WERI-Rb-1 (cell line): ENCODE data around the gene RELCH.
A peak's percentile ranks its signal among the peaks of the same experiment; 100 is the strongest.

ENCODE experiments used
- DNase-seq: peaks from one replicate; pipeline ENCODE4 v3.0.0-alpha.2; 2020
- H3K27ac ChIP-seq: fragments of 250-450 bp; sonication (Bioruptor Pico); 2 replicates; pipeline ENCODE4 v1.5.1; 2020; ENCODE audit warnings: mild to moderate bottlenecking, moderate library complexity
- H3K27me3 ChIP-seq: fragments of 250-450 bp; sonication (Bioruptor Pico); 2 replicates; pipeline ENCODE4 v1.5.1; 2021; ENCODE audit warnings: mild to moderate bottlenecking, low read depth, moderate library complexity; ENCODE audit not compliant: insufficient read depth, severe bottlenecking
- H3K36me3 ChIP-seq: fragments of 250-450 bp; sonication (Bioruptor Pico); 2 replicates; pipeline ENCODE4 v1.5.1; 2020; ENCODE audit warnings: mild to moderate bottlenecking, moderate library complexity
- H3K4me3 ChIP-seq: 2 replicates; pipeline ENCODE4 v1.5.1; 2011; ENCODE audit warnings: low read depth, mild to moderate bottlenecking, control low read depth, low read length
- H3K9me3 ChIP-seq: fragments of 250-450 bp; sonication (Bioruptor Pico); 2 replicates; pipeline ENCODE4 v1.5.1; 2021; ENCODE audit warnings: mild to moderate bottlenecking, moderate library complexity; ENCODE audit not compliant: severe bottlenecking
- CTCF ChIP-seq: IDR thresholded peaks from 2 replicates; pipeline ENCODE4 v1.5.1; 2011; ENCODE audit warnings: low read depth, mild to moderate bottlenecking, control low read depth, inconsistent platforms, low read length

The RELCH gene

GRCh38 chr18:62321201-62321600 lies 134.1 kb downstream of the RELCH start:
- no peak for TF ChIP-seq CTCF
- Histone ChIP-seq H3K4me3 (no peak overlapping the region), H3K36me3 (no peaks in the 10 kb centered on the region), H3K9me3 (no peaks in the 10 kb centered on the region), H3K27me3 (no peaks in the 10 kb centered on the region), H3K27ac (no peak overlapping the region)
- no peak for DNase-seq

- H3K36me3 ChIP-seq, result no peaks in the 10 kb centered on the region
- H3K27ac ChIP-seq, result no peak overlapping the region
- no peak for TF ChIP-seq CTCF
- no peak for DNase-seq
- H3K4me3 ChIP-seq, result no peak overlapping the region
- H3K9me3 ChIP-seq, result no peaks in the 10 kb centered on the region
- H3K27me3 ChIP-seq, result peaks cover 4% of the 10 kb centered on the region
Observed at GRCh38 chr18:62323483-62324180, 136.6 kb downstream of the RELCH start.

GRCh38 chr18:62324181-62324828 lies 137.2 kb downstream of the RELCH start:
- Histone ChIP-seq H3K27ac (no peak overlapping the region), H3K4me3 (no peak overlapping the region), H3K36me3 (no peaks in the 10 kb centered on the region), H3K27me3 (peaks cover 4% of the 10 kb centered on the region), H3K9me3 (no peaks in the 10 kb centered on the region)
- no peak for TF ChIP-seq CTCF
- no peak for DNase-seq

DNA sequence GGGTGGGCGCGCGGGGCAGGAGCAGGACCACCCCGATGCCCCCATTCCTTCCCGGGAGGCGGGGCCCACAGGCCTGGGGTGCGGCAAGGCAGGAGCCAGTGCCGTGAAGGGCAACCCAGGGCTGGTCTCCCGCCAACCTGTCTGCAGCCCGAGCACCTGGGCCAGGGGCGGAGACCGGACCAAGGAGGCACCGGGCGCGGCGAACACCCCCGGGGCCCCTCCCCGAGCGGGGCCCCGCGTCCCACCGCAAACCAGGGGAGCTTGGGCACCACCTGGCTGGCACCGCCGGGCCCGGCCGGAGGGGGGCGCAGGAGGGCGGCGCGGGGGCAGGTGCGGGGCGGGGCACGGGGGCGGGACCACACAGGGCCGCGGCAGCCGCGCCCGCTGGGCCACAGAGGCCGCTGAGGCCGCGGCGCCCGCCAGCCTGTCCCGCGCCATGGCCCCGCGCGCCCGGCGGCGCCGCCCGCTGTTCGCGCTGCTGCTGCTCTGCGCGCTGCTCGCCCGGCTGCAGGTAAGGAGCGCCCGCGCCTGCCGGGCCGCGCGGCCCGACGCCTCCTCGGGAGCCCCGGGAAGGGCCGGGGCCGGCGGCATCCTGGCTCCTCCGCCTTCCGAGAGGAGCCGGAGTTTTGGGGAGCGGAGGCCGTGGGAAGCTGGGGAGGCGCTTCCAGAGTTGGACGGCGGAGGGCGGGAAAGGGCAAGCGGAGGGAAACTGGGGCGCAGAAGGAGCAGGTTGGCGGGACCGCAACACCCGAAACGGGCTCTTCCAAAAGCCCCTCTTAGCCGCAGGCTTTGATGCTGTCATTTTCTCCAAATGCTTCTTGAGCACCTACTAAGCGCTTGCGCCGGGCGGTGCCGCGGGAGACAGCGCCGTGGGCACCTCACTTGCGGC lies 138.1 kb downstream of the RELCH start, which contains the start of gene TNFRSF11A:
Gene TNFRSF11A, plus strand, starts transcription at position 394 of the 889 bp plus-strand sequence. Its CDS starts 43 bp downstream, at position 437.
- peak; percentile 47 for TF ChIP-seq CTCF
- peaks cover 4% of the 10 kb centered on the region for H3K27me3 ChIP-seq
- H3K27ac ChIP-seq, result peak within 1 kb of the TSS; percentile 32; the same call in 1 of the 2 replicates
- H3K9me3 ChIP-seq, result no peaks in the 10 kb centered on the region
- H3K4me3 ChIP-seq, result peak within 1 kb of the TSS; percentile 85
- H3K36me3 ChIP-seq, result no peaks in the 10 kb centered on the region
- peak; percentile 60 for DNase-seq

- Histone ChIP-seq H3K27me3 (peaks cover 4% of the 10 kb centered on the region), H3K9me3 (no peaks in the 10 kb centered on the region), H3K4me3 (peak overlapping the region; percentile 85), H3K27ac (peak overlapping the region; percentile 32; the same call in 1 of the 2 replicates), H3K36me3 (no peaks in the 10 kb centered on the region)
- peak; percentile 47 for DNase-seq
- no peak for TF ChIP-seq CTCF
Observed at GRCh38 chr18:62325806-62326645, 139.0 kb downstream of the RELCH start.
